ENCODE measurements around the gene PLXND1. TPM values are rescaled to one million over a fixed set of nuclear protein-coding genes. Genes with fewer than 3 reads are reported as not detected.

Gene PLXND1
- total RNA-seq, 4 donors from 2014 or later, result 13.1 to 305 (median 48.2) TPM

DNA sequence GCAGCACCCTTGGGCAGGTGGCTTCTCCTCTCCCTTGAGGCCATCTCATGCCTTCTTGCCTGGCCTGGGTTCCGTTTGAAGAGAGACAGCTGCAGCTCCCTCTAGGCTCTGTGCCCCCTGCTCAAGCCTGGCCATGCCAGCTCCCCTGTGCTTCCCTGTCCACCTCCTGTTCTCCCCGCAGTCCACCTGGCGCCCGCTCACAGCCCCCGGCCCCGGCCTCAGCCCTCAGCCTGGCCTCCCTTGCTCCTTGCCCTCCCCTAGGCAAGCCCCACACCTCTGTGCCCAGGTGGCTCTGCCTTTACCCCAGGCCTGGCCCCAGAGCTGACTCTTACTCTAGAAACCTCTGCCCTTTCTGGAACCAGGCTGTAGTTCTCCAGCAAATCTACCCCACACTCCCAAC lies 91.9 kb downstream of the PLXND1 start:
- no peaks in the 10 kb centered on the region for H3K4me1 ChIP-seq
- no peaks in the 10 kb centered on the region for H3K9me3 ChIP-seq
- H3K4me3 ChIP-seq, result no peak overlapping the region
- no peak for DNase-seq
- no peaks in the 10 kb centered on the region for H3K27me3 ChIP-seq
- H3K27ac ChIP-seq, result no peak overlapping the region
- no peaks in the 10 kb centered on the region for H3K36me3 ChIP-seq
- TF ChIP-seq, protein P1, sequence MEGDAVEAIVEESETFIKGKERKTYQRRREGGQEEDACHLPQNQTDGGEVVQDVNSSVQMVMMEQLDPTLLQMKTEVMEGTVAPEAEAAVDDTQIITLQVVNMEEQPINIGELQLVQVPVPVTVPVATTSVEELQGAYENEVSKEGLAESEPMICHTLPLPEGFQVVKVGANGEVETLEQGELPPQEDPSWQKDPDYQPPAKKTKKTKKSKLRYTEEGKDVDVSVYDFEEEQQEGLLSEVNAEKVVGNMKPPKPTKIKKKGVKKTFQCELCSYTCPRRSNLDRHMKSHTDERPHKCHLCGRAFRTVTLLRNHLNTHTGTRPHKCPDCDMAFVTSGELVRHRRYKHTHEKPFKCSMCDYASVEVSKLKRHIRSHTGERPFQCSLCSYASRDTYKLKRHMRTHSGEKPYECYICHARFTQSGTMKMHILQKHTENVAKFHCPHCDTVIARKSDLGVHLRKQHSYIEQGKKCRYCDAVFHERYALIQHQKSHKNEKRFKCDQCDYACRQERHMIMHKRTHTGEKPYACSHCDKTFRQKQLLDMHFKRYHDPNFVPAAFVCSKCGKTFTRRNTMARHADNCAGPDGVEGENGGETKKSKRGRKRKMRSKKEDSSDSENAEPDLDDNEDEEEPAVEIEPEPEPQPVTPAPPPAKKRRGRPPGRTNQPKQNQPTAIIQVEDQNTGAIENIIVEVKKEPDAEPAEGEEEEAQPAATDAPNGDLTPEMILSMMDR (IDR thresholded peaks at IDR 0.05), result no peak
- TF ChIP-seq POLR2A (IDR thresholded peaks at IDR 0.05), result no peak

DNA sequence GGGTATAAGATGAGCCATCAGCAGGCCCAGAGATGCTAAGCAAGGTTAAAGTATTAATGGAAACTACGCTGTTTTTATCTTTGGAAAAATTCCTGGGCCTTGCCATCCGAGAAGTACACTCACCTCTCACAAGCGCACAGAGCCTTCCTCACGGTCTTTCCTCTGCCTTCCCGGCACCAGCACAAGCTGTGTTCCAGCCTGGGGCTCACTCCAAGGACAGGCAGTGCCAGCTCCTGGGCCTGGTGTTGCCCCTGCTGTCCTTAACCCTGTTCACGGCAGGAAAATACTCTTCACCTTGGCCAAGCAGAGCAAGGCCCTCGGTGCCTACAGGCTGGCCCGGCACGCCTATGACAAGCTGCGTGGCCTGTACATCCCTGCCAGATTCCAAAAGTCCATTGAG lies 92.4 kb downstream of the PLXND1 start:
- H3K4me3 ChIP-seq, result no peak overlapping the region
- no peak for DNase-seq
- H3K9me3 ChIP-seq, result no peaks in the 10 kb centered on the region
- no peaks in the 10 kb centered on the region for H3K36me3 ChIP-seq
- H3K27ac ChIP-seq, result no peak overlapping the region
- H3K27me3 ChIP-seq, result no peaks in the 10 kb centered on the region
- TF ChIP-seq, protein P1 (IDR thresholded peaks at IDR 0.05), result no peak
- no peak for TF ChIP-seq POLR2A (IDR thresholded peaks at IDR 0.05)
- H3K4me1 ChIP-seq, result no peaks in the 10 kb centered on the region

DNA sequence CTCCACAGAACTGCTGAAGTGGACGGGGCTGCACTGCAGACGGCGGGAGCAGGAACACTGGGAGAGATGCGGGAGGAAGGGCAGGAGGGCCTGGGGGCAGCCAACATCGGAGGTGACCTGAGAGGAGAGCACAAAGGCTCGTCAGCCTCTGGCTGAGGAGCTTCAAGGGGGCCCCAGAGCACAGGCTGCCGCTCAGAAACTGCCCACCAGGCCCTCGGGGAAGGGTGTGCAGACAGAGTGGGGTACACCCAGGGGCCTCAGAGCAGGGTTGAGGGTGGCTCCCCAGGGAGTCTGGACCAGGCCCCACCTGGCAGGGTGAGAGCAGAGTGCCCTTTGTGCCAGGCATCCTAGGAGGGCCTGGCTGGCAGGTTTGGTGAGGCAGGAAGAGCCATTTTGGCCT lies 92.8 kb downstream of the PLXND1 start:
- no peaks in the 10 kb centered on the region for H3K36me3 ChIP-seq
- no peaks in the 10 kb centered on the region for H3K9me3 ChIP-seq
- no peaks in the 10 kb centered on the region for H3K27me3 ChIP-seq
- H3K4me1 ChIP-seq, result no peaks in the 10 kb centered on the region
- no peak overlapping the region for H3K27ac ChIP-seq
- no peak overlapping the region for H3K4me3 ChIP-seq
- TF ChIP-seq POLR2A (IDR thresholded peaks at IDR 0.05), result no peak
- TF ChIP-seq, protein P1 (IDR thresholded peaks at IDR 0.05), result no peak
- no peak for DNase-seq

DNA sequence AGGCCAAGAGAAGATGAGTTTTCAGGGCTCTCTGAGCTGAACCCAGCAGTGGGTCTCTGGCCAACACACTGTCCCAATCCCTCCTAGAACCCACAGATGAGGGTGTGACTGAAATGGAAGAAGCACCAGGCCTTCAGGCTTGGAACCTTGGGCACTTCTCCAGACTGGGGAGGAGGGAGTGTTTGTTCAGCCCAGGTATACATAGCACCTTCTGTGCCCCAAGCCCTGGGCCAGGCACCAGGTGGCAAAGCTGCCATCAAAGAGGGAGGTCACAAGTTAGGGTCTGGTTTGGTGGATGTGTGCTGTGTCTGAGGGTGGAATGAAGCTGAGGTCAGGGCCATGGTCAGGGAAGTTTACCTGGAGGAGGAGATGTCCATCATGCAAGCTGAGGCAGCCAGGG lies 93.9 kb downstream of the PLXND1 start:
- H3K36me3 ChIP-seq, result no peaks in the 10 kb centered on the region
- H3K4me3 ChIP-seq, result no peak overlapping the region
- no peaks in the 10 kb centered on the region for H3K9me3 ChIP-seq
- H3K27me3 ChIP-seq, result no peaks in the 10 kb centered on the region
- H3K4me1 ChIP-seq, result no peaks in the 10 kb centered on the region
- TF ChIP-seq, protein P1 (IDR thresholded peaks at IDR 0.05), result no peak
- TF ChIP-seq POLR2A (IDR thresholded peaks at IDR 0.05), result no peak
- no peak for DNase-seq
- H3K27ac ChIP-seq, result no peak overlapping the region

DNA sequence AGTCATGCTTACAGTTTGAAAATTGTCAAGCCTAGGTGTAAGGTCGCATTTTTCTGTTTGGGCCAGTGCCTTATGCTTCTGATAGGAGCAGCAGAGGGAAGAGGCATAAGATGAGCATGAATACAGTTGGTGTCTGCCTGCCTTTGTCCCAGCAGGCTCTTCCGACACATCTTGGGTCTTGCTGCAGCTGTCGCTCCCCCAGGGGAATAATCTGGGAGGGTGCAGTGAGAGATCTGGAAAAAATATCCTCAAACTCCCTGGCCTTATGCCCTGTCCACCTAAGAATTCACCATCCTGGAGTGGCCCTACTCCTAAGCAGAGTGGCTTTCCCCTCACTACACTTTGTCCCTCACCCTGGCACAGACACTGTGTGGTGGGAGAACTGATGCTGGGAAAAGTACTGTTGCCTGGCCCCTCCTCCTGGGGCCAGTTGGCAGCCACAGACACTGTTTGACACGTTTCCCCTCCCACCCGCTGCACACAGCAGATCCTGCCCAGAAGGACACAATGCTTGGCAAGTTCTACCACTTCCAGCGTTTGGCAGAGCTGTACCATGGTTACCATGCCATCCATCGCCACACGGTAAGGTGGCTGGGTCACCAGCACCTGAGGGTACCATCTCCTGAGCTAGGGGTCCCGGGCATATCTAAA lies 99.2 kb downstream of the PLXND1 start:
- no peaks in the 10 kb centered on the region for H3K27me3 ChIP-seq
- TF ChIP-seq POLR2A (IDR thresholded peaks at IDR 0.05), result no peak
- TF ChIP-seq, protein P1 (IDR thresholded peaks at IDR 0.05), result no peak
- H3K27ac ChIP-seq, result no peak overlapping the region
- no peak for DNase-seq
- no peaks in the 10 kb centered on the region for H3K9me3 ChIP-seq
- no peaks in the 10 kb centered on the region for H3K4me1 ChIP-seq
- peaks cover 0 to 27% (median 0%) of the 10 kb centered on the region in 3 donors for H3K36me3 ChIP-seq
- H3K4me3 ChIP-seq, result no peak overlapping the region
